SHP77 treated with DMSO at 0.1 percent for 48 hours (cell line): ENCODE measurements around the gene IMMP2L.

ENCODE experiments used
- DNase-seq: peaks from one replicate; lab custom pipeline; 2025; lab: John Stamatoyannopoulos, UW

Gene IMMP2L

GRCh38 chr7:110863258-110863657 lies 699.0 kb downstream of the IMMP2L start:
- DNase-seq = no peak

GRCh38 chr7:110861163-110861562 lies 701.1 kb downstream of the IMMP2L start:
- no peak for DNase-seq

GRCh38 chr7:110857106-110857505 lies 705.2 kb downstream of the IMMP2L start:
- no peak for DNase-seq

GRCh38 chr7:110856704-110857103 lies 705.6 kb downstream of the IMMP2L start:
- no peak for DNase-seq

- DNase-seq = no peak
Observed at GRCh38 chr7:110854651-110855050, 707.6 kb downstream of the IMMP2L start.

GRCh38 chr7:110854166-110854565 lies 708.1 kb downstream of the IMMP2L start:
- DNase-seq = no peak

- DNase-seq = no peak
Observed at GRCh38 chr7:110853263-110853662, 709.0 kb downstream of the IMMP2L start.

- DNase-seq = no peak
Observed at GRCh38 chr7:110852156-110852940, 709.9 kb downstream of the IMMP2L start.

- DNase-seq = no peak
Observed at GRCh38 chr7:110850224-110850623, 712.1 kb downstream of the IMMP2L start.

GRCh38 chr7:110842796-110843195 lies 719.5 kb downstream of the IMMP2L start:
- no peak for DNase-seq

GRCh38 chr7:110841840-110842545 lies 720.3 kb downstream of the IMMP2L start:
- no peak for DNase-seq

- DNase-seq = peak; percentile 99
Observed at GRCh38 chr7:110839866-110840265, 722.4 kb downstream of the IMMP2L start.

- DNase-seq = no peak
Observed at GRCh38 chr7:110835849-110836248, 726.4 kb downstream of the IMMP2L start.

- peak; percentile 43 for DNase-seq
Observed at GRCh38 chr7:110835218-110835617, 727.1 kb downstream of the IMMP2L start.

GRCh38 chr7:110831419-110831818 lies 730.9 kb downstream of the IMMP2L start:
- DNase-seq = no peak

GRCh38 chr7:110830778-110831177 lies 731.5 kb downstream of the IMMP2L start:
- DNase-seq = no peak

GRCh38 chr7:110827936-110828335 lies 734.4 kb downstream of the IMMP2L start:
- DNase-seq = no peak

- no peak for DNase-seq
Observed at GRCh38 chr7:110827287-110827855, 734.9 kb downstream of the IMMP2L start.

GRCh38 chr7:110813986-110814385 lies 748.3 kb downstream of the IMMP2L start:
- DNase-seq = no peak

- no peak for DNase-seq
Observed at GRCh38 chr7:110809832-110810231, 752.5 kb downstream of the IMMP2L start.

GRCh38 chr7:110808361-110808760 lies 753.9 kb downstream of the IMMP2L start:
- no peak for DNase-seq

GRCh38 chr7:110804501-110804900 lies 757.8 kb downstream of the IMMP2L start:
- DNase-seq = no peak

GRCh38 chr7:110803602-110804143 lies 758.6 kb downstream of the IMMP2L start:
- no peak for DNase-seq
